ENCODE results near the gene CREB5.

DNA sequence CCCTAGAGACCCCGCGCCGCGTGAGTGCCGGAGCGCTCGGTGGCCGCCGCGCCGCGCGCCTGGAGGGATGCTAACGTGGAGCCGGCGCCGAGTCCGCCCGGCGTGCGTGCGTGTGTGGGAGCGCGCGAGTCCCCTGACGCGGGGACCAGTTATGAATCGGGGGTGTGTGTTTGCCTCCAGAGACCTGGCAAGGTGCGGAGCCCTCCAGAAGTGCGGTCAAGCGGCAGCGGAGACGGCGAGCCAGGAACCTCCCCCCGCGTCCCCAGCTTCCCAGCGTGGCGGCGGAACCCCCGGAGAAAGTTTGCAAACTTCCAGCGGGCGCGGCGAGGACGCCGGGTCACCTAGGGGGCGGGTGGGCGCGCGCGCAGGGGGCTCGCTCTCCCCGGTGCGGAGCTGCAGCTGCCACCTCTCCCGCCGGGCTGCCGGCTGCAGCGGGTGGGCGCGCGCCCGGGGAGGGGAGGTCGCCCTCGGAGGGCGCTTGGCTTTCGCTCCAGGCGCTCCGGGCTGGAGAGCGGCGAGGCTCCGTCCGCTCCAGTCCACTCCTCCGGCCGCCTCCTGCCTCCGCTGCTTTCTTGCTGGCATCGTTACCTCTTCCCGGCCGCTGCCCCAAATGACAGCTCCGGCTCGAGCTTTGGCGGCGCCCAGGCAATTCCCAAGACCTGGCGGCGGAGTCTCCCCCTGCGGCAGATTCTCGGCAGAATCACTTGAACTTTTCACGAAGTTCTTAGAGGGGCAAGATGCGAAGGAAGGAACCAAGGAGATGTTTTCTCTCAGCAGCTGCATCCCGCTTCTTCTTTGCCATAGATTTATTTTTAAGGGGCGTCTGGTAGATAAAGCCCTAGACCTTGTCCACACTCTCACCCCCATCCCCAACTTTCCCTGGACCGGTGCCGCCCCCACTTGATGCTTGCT, 2.3 kb upstream of the CREB5 start:
- TF ChIP-seq CTCF (IDR thresholded peaks at IDR 0.05) = no peak
- TF ChIP-seq POLR2A (IDR thresholded peaks at IDR 0.05) = no peak
